PC-9 (cell line): ENCODE results near the gene CACNA1G. TPM values are rescaled to one million over a fixed set of nuclear protein-coding genes. Genes with fewer than 3 reads are reported as not detected.

Experiments
- BruUV-seq: library from RNA; stranded (reverse); fragments of 400-500 nt; replicated peaks from 2 replicates; lab custom pipeline; 2021; lab: Mats Ljungman, UMichigan
- CTCF ChIA-PET: fragments of 300-600 bp; sonication (Branson Sonifier 250); formaldehyde crosslinking; loops from one replicate; lab custom pipeline; 2022; ENCODE audit warnings: antibody characterized with exemption; lab: Charles Lee
- POLR2A ChIA-PET: fragments of 300-600 bp; sonication (Branson Sonifier 250); formaldehyde crosslinking; loops from one replicate; lab custom pipeline; 2022; ENCODE audit warnings: antibody characterized with exemption; ENCODE audit not compliant: unreplicated experiment; lab: Charles Lee
- DNase-seq, 2 experiments: peaks; one replicate each; pipeline versions ENCODE4 v3.0.0 to v3.0.0-alpha.2; 2015 to 2022; ENCODE audit warnings: mixed read lengths in 1 of 2
- H2AFZ ChIP-seq: fragments of 200-600 bp; sonication (generic); 2 replicates; pipeline ENCODE4 v1.8.1; 2017; ENCODE audit warnings: antibody characterized with exemption
- H3F3A ChIP-seq: fragments of 200-600 bp; sonication (generic); 2 replicates; pipeline ENCODE4 v1.8.1; 2017; ENCODE audit warnings: antibody characterized with exemption, mild to moderate bottlenecking, low read depth; ENCODE audit not compliant: insufficient read depth
- H3K27ac ChIP-seq: fragments of 200-600 bp; sonication (generic); 2 replicates; pipeline ENCODE4 v1.6.1; 2016; ENCODE audit warnings: mixed run types
- H3K27me3 ChIP-seq: fragments of 200-600 bp; sonication (generic); 2 replicates; pipeline ENCODE4 v1.6.1; 2016; ENCODE audit warnings: low read depth, mixed run types; ENCODE audit not compliant: insufficient read depth
- H3K36me3 ChIP-seq: fragments of 200-600 bp; sonication (generic); 2 replicates; pipeline ENCODE4 v1.6.1; 2016; ENCODE audit warnings: low read depth, mixed run types
- H3K4me1 ChIP-seq: fragments of 200-600 bp; sonication (generic); replicated peaks from 2 replicates; pipeline ENCODE4 v1.6.1; 2016; ENCODE audit warnings: mixed run types; ENCODE audit not compliant: insufficient read depth
- H3K4me2 ChIP-seq: fragments of 200-600 bp; sonication (generic); 2 replicates; pipeline ENCODE4 v1.6.1; 2017; ENCODE audit warnings: mixed run types
- H3K4me3 ChIP-seq: fragments of 200-600 bp; sonication (generic); 2 replicates; pipeline ENCODE4 v1.6.1; 2016; ENCODE audit warnings: mixed run types
- H3K79me2 ChIP-seq: fragments of 200-600 bp; sonication (generic); 2 replicates; pipeline ENCODE4 v1.6.1; 2017; ENCODE audit warnings: low read depth, mixed run types
- H3K9me2 ChIP-seq: fragments of 200-600 bp; sonication (generic); 2 replicates; pipeline ENCODE4 v1.8.1; 2017; ENCODE audit warnings: mild to moderate bottlenecking; ENCODE audit not compliant: insufficient read depth
- H3K9me3 ChIP-seq: fragments of 200-600 bp; sonication (generic); 2 replicates; pipeline ENCODE4 v1.8.1; 2016; ENCODE audit warnings: low read depth; ENCODE audit not compliant: insufficient read depth
- H4K20me1 ChIP-seq: fragments of 200-600 bp; sonication (generic); 2 replicates; pipeline ENCODE4 v1.8.1; 2017; ENCODE audit not compliant: insufficient read depth
- CTCF ChIP-seq: fragments of 200-600 bp; sonication (generic); conservative IDR thresholded peaks from 2 replicates; pipeline ENCODE4 v1.6.1; 2017; ENCODE audit warnings: mixed run types, antibody characterized with exemption, mild to moderate bottlenecking, moderate library complexity
- EZH2 ChIP-seq: fragments of 200-600 bp; sonication (generic); IDR thresholded peaks from 2 replicates; pipeline ENCODE4 v1.8.0; 2017; ENCODE audit warnings: antibody characterized with exemption, low read depth
- intact Hi-C: fragments of 100-400 bp; cut with micrococcal nuclease; formaldehyde crosslinking; loops from one replicate; pipeline ENCODE4 v1.10.0; 2022; ENCODE audit not compliant: unreplicated experiment
- total RNA-seq: library from RNA; stranded (reverse); gene quantifications from 2 replicates; pipeline ENCODE4 v1.2.3, GENCODE V29; 2021

The CACNA1G gene
- total RNA-seq, 1 experiment from 2014 or later: 0.46 TPM

DNA sequence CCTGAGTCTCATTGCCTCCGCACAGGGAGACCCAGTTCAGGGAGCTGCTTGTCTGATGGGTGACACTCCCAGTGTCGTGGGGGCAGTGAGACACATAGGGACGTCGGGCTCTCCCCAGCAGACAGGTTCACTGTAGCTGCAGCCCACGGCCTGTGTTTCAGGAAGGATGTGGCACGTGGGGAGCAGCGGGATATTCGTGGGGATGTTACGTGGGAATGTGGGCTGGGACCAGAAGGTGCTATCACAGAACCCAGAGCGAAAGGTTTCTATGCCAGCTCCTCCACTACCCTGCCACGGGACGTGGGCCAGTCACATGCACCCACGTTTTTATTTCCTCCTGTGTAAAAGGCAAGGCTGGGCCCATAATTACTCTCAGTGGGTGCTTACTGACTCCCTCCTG is 16.3 kb downstream of the CACNA1G start:
- no peaks in the 10 kb centered on the region for H3K9me3 ChIP-seq
- no peaks in the 10 kb centered on the region for H3K4me1 ChIP-seq
- no peak overlapping the region for H3K4me3 ChIP-seq
- H3K27ac ChIP-seq: no peak overlapping the region
- H4K20me1 ChIP-seq: no peaks in the 10 kb centered on the region
- H3K9me2 ChIP-seq: no peaks in the 10 kb centered on the region
- no peak overlapping the region for H2AFZ ChIP-seq
- peaks cover 22% of the 10 kb centered on the region; the same call in 1 of the 2 replicates for H3K27me3 ChIP-seq
- H3K4me2 ChIP-seq: no peak overlapping the region
- CTCF ChIA-PET: no interaction called here
- H3F3A ChIP-seq: no peaks in the 10 kb centered on the region
- no peaks in the 10 kb centered on the region for H3K36me3 ChIP-seq
- no peak for DNase-seq
- TF ChIP-seq CTCF: no peak
- no peak for TF ChIP-seq EZH2
- intact Hi-C loops: no loop called here
- no peaks in the 10 kb centered on the region for H3K79me2 ChIP-seq
- POLR2A ChIA-PET: no interaction called here
- BruUV-seq: no TSS peak

DNA sequence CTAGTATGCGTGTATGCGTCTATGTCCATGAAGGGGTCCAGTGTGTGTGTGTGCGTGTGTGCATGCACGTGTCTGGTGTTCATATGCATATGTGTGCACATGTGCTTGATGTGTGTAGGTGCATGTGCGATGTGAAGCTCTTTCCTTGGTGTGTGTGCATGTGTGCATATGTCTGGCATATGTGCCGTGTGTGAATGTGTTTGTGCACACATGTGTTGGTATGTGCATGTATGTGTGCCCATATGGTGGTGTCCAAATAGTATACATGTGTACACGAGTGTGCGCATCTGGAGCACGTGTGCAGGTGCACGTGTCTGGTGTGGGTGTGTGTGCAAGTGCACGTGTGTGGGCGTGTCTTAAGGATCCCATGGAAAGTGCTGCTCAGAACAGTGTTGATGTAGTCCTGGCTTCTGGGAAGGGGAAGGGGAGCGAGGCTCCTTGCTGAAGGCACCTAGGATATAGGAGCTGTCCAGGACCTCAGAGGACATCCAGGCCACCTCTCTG is 17.0 kb downstream of the CACNA1G start:
- no peaks in the 10 kb centered on the region for H3K36me3 ChIP-seq
- intact Hi-C loops: no loop called here
- H3K4me3 ChIP-seq: no peak overlapping the region
- H3K4me2 ChIP-seq: no peak overlapping the region
- no peaks in the 10 kb centered on the region for H3K4me1 ChIP-seq
- no peaks in the 10 kb centered on the region for H3K9me3 ChIP-seq
- ChIA-PET POLR2A (no interaction called here), CTCF (no interaction called here)
- H3K27me3 ChIP-seq: peaks cover 26% of the 10 kb centered on the region; the same call in 1 of the 2 replicates
- no peaks in the 10 kb centered on the region for H3K9me2 ChIP-seq
- no peak for DNase-seq
- no peaks in the 10 kb centered on the region for H3K79me2 ChIP-seq
- no peak overlapping the region for H3K27ac ChIP-seq
- no peaks in the 10 kb centered on the region for H4K20me1 ChIP-seq
- no peak overlapping the region for H2AFZ ChIP-seq
- H3F3A ChIP-seq: no peaks in the 10 kb centered on the region
- no peak for TF ChIP-seq CTCF
- TF ChIP-seq EZH2: no peak
- BruUV-seq: no TSS peak

- Histone ChIP-seq H3K27me3 (peaks cover 26% of the 10 kb centered on the region; the same call in 1 of the 2 replicates), H3K4me3 (no peak overlapping the region), H3F3A (no peaks in the 10 kb centered on the region), H3K36me3 (no peaks in the 10 kb centered on the region), H3K4me1 (no peaks in the 10 kb centered on the region), H3K79me2 (no peaks in the 10 kb centered on the region), H3K4me2 (no peak overlapping the region), H2AFZ (no peak overlapping the region), H4K20me1 (no peaks in the 10 kb centered on the region), H3K9me3 (no peaks in the 10 kb centered on the region), H3K9me2 (no peaks in the 10 kb centered on the region), H3K27ac (no peak overlapping the region)
- TF ChIP-seq CTCF (no peak), EZH2 (no peak)
- intact Hi-C loops: no loop called here
- no TSS peak for BruUV-seq
- POLR2A ChIA-PET: no interaction called here
- CTCF ChIA-PET: no interaction called here
- DNase-seq: no peak
Measured at GRCh38 chr17:50578173-50578572, 17.7 kb downstream of the CACNA1G start.
